Hypothalamus (tissue), 51 donors: ENCODE measurements around the gene SPIB.
"Not testable (repeated sequence)": the region's sequence is repeated elsewhere in the genome, so short reads cannot be mapped to it uniquely, and the experiment has no call there.

Source experiments
- DNase-seq, 51 donors: peaks; one replicate each; lab custom pipeline; 2025; lab: John Stamatoyannopoulos, UW

Gene SPIB

GRCh38 chr19:50465000-50465399 is 46.3 kb downstream of the SPIB start:
- DNase-seq = no peak

GRCh38 chr19:50465986-50466705 is 47.4 kb downstream of the SPIB start:
- DNase-seq = peak in 5 of 51 donors; percentile 11 to 28 (median 19)

- DNase-seq = no peak
These were observed 47.9 kb downstream of the SPIB start for GRCh38 chr19:50466706-50467039.

DNA sequence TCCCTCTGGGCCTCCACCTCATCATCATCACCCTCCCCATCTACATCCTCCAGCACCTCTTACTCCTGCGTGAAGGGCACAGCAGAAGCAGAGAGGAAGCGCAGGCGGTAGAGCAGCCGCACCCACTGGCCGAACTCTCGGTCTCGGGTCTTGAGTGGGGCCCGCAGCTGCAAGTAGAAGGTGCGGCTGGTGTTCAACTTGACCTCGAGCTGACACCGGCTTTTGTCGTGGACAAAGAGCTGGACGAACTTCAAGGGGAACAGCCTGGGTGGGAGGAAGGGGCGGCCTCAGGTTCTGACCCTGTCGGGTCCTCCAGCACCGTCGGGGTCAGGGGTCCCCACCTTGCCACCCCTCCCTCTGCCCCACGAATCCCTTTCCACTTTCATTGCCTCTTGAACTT is 48.8 kb downstream of the SPIB start:
- no peak for DNase-seq

- no peak for DNase-seq
These were observed 50.1 kb downstream of the SPIB start for GRCh38 chr19:50468818-50469217.

DNA sequence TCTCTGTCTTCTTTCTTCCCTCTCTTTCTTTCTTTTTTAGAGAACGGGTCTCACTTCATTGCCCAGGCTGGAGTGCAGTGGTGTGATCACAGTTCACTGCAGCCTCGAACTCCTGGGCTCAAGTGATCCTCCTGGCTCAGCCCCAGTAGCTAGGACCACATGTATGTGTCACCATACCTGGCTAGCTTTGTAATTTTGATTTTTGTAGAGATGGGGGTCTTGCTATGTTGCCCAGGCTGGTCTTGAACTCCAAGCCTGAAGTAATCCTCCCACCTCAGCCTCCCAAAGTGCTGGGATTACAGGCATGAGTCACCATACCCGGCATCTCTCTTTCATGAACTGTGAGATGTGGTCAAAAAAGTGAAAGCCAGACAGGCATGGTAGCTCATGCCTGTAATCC is 54.6 kb downstream of the SPIB start:
- not testable (repeated sequence) for DNase-seq

DNA sequence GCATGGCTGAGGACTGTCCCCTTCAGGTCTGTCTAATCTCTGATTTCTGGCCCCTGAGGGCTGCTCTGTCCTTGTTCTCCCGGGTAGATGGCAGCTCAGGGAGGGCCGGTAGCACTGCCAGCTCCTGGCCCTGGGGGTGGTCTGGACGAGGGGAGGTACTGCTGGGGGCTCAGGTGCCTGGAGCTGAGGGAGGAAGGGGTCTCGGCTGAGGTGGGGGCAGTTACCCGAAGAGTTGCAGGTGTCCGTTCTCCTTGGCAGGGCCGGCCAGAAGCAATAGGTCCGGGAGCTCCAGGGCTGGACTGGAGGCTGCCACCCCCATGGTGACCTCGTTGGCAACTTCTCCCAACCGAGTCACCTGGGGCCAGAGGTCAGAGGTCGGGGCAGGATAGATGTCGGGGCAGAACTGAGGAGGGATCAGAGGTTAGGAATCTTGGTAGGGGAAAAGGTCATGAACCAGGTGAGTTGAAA is 56.4 kb downstream of the SPIB start:
- DNase-seq = no peak

DNA sequence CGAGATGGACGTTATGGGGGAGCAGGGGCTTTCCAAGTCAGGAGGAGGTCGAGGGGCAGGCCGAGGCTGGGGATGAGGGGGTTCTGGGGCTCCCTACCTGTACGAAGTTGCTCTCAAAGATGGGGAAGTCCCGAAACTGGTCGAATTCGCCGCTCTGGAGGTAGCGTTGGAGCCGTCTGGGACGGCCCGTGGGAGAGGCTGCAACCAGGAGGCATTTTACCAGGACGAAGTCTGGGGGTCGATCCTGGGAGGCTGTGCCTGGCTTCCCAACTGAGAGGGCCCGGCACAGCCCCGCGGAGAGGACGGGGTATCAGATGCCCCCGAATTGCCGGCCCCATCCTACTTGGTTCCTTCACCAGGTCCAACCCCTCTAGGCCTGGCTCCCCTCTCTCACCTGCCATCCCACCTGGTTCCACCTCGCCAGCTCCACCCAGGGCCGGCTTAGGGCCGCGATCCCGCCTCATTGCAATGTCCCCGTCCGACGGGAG is 57.0 kb downstream of the SPIB start:
- DNase-seq = no peak

GRCh38 chr19:50476224-50476906 is 57.6 kb downstream of the SPIB start, which contains the start of the genes EMC10 and GARIN5A:
Gene EMC10, plus strand, starts transcription at chr19:50476507. Its CDS starts 38 bp downstream, at chr19:50476545.
Gene GARIN5A, minus strand, starts transcription at chr19:50476848. Its CDS starts 460 bp downstream, at chr19:50476388.
- peak; percentile 34 to 96 (median 86) for DNase-seq

GRCh38 chr19:50476907-50477238 is 58.1 kb downstream of the SPIB start:
- DNase-seq = no peak

- DNase-seq = no peak
These were observed 59.2 kb downstream of the SPIB start for GRCh38 chr19:50477751-50478515.

GRCh38 chr19:50478901-50479715 is 60.4 kb downstream of the SPIB start:
- DNase-seq = peak in 11 of 51 donors; percentile 9 to 48 (median 17)

- DNase-seq = no peak
These were observed 61.1 kb downstream of the SPIB start for GRCh38 chr19:50479761-50480251.

DNA sequence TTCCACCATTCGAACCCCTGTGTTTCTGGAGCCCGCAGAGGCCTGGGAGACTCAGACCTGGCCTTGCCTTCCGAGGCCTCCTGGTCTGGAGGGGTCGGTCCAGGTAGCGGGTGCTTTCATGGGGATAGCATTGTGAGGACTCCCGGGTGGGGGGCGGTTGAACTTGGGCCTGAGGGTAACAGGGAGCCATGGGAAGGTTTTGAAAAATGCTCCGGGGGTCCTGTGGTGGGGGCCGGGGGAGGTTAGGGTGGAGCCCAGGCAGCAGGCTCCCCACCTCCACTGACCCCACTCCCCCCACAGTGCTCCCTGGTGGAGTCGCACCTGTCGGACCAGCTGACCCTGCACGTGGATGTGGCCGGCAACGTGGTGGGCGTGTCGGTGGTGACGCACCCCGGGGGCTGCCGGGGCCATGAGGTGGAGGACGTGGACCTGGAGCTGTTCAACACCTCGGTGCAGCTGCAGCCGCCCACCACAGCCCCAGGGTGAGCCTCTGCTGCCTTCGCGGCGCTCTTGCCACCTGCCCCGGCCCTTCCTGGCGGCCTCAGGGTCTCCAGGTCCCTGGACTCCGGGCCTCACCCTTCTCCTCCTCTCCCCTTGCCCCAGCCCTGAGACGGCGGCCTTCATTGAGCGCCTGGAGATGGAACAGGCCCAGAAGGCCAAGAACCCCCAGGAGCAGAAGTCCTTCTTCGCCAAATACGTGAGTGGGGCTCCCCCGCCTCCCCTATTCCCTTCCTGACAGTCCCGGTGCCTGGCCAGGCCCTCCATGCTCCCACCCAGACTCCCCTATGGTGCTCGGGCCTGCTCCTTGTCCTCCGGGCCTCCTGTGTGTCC is 61.8 kb downstream of the SPIB start:
- DNase-seq = no peak
